Jurkat, Clone E6-1 (cell line): ENCODE measurements around the gene CASTOR1.

Experiments
- DNase-seq: peaks from one replicate; pipeline ENCODE4 v3.0.0-alpha.2; 2011; ENCODE audit warnings: low read depth, low spot score
- H3K4me3 ChIP-seq: 2 replicates; pipeline ENCODE4 v1.5.1; 2011; ENCODE audit warnings: mild to moderate bottlenecking, low read length, control low read depth, moderate library complexity

Gene CASTOR1

GRCh38 chr22:30273711-30274436 is 15.4 kb downstream of the CASTOR1 start:
- no peak overlapping the region for H3K4me3 ChIP-seq
- no peak for DNase-seq

GRCh38 chr22:30272781-30273601 is 16.3 kb downstream of the CASTOR1 start:
- no peak for DNase-seq

GRCh38 chr22:30270832-30271231 is 18.5 kb downstream of the CASTOR1 start:
- H3K4me3 ChIP-seq = no peak overlapping the region
- DNase-seq = no peak

More at GRCh38 chr22:30272781-30273601, 16.3 kb downstream of the CASTOR1 start:
- H3K4me3 ChIP-seq = no peak overlapping the region

- DNase-seq = no peak
- H3K4me3 ChIP-seq = no peak overlapping the region
These were observed 21.0 kb downstream of the CASTOR1 start for GRCh38 chr22:30268331-30268730.

- H3K4me3 ChIP-seq = peak overlapping the region; percentile 95
- DNase-seq = peak; percentile 57
These were observed 21.7 kb downstream of the CASTOR1 start for GRCh38 chr22:30267382-30268302.

- peak within 1 kb of the TSS; percentile 95 for H3K4me3 ChIP-seq
- peak; percentile 77 for DNase-seq
These were observed 22.6 kb downstream of the CASTOR1 start, which contains the start of gene OSM for GRCh38 chr22:30266445-30267381. Gene OSM (minus strand): TSS chr22:30266851. CDS start chr22:30266799, 52 bp downstream.

- H3K4me3 ChIP-seq = peak overlapping the region; percentile 95
- peak; percentile 88 for DNase-seq
These were observed 23.4 kb downstream of the CASTOR1 start for GRCh38 chr22:30265823-30266444.

GRCh38 chr22:30265131-30265720 is 24.1 kb downstream of the CASTOR1 start:
- DNase-seq = no peak

GRCh38 chr22:30263883-30264282 is 25.4 kb downstream of the CASTOR1 start:
- no peak for DNase-seq
- H3K4me3 ChIP-seq = no peak overlapping the region

More at GRCh38 chr22:30265131-30265720, 24.1 kb downstream of the CASTOR1 start:
- peak overlapping the region; percentile 95 for H3K4me3 ChIP-seq

- DNase-seq = peak; percentile 69
- no peak overlapping the region for H3K4me3 ChIP-seq
These were observed 26.2 kb downstream of the CASTOR1 start for GRCh38 chr22:30262917-30263741.

- H3K4me3 ChIP-seq = no peak overlapping the region
- DNase-seq = no peak
These were observed 27.2 kb downstream of the CASTOR1 start for GRCh38 chr22:30262112-30262511.

- no peak overlapping the region for H3K4me3 ChIP-seq
These were observed 28.2 kb downstream of the CASTOR1 start for GRCh38 chr22:30261134-30261533.

GRCh38 chr22:30260682-30261081 is 28.6 kb downstream of the CASTOR1 start:
- no peak overlapping the region for H3K4me3 ChIP-seq
- no peak for DNase-seq

More at GRCh38 chr22:30261134-30261533, 28.2 kb downstream of the CASTOR1 start:
- DNase-seq = no peak

- DNase-seq = no peak
- H3K4me3 ChIP-seq = no peak overlapping the region
These were observed 29.0 kb downstream of the CASTOR1 start for GRCh38 chr22:30260276-30260675.

- H3K4me3 ChIP-seq = no peak overlapping the region
- DNase-seq = no peak
These were observed 35.0 kb downstream of the CASTOR1 start for GRCh38 chr22:30254314-30254713.

GRCh38 chr22:30253205-30253852 is 36.0 kb downstream of the CASTOR1 start:
- DNase-seq = no peak
- H3K4me3 ChIP-seq = no peak overlapping the region
